ENCODE results near the gene KCNJ6.

GRCh38 chr21:37956772-37957171 lies 40.5 kb upstream of the KCNJ6 start:
- TF ChIP-seq, protein P1, sequence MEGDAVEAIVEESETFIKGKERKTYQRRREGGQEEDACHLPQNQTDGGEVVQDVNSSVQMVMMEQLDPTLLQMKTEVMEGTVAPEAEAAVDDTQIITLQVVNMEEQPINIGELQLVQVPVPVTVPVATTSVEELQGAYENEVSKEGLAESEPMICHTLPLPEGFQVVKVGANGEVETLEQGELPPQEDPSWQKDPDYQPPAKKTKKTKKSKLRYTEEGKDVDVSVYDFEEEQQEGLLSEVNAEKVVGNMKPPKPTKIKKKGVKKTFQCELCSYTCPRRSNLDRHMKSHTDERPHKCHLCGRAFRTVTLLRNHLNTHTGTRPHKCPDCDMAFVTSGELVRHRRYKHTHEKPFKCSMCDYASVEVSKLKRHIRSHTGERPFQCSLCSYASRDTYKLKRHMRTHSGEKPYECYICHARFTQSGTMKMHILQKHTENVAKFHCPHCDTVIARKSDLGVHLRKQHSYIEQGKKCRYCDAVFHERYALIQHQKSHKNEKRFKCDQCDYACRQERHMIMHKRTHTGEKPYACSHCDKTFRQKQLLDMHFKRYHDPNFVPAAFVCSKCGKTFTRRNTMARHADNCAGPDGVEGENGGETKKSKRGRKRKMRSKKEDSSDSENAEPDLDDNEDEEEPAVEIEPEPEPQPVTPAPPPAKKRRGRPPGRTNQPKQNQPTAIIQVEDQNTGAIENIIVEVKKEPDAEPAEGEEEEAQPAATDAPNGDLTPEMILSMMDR (IDR thresholded peaks at IDR 0.05), result no peak
- TF ChIP-seq POLR2A (IDR thresholded peaks at IDR 0.05) (no peak), EP300 (IDR thresholded peaks at IDR 0.05) (no peak), POLR2AphosphoS5 (IDR thresholded peaks at IDR 0.05) (no peak)
